Fibroblast of pulmonary artery (primary cell): ENCODE results near the gene PPM1F.

Experiments
- DNase-seq: peaks from one replicate; pipeline ENCODE4 v3.0.0-alpha.2; 2010; ENCODE audit warnings: low read depth
- H3K4me3 ChIP-seq: replicated peaks from 2 replicates; pipeline ENCODE4 v1.5.1; 2011; ENCODE audit warnings: low read depth, mild to moderate bottlenecking, control low read depth, low read length, moderate library complexity
- CTCF ChIP-seq: IDR thresholded peaks from 2 replicates; pipeline ENCODE4 v1.5.1; 2011; ENCODE audit warnings: mild to moderate bottlenecking, control low read depth, low read length, inconsistent platforms; ENCODE audit errors: missing control alignments

Gene PPM1F

DNA sequence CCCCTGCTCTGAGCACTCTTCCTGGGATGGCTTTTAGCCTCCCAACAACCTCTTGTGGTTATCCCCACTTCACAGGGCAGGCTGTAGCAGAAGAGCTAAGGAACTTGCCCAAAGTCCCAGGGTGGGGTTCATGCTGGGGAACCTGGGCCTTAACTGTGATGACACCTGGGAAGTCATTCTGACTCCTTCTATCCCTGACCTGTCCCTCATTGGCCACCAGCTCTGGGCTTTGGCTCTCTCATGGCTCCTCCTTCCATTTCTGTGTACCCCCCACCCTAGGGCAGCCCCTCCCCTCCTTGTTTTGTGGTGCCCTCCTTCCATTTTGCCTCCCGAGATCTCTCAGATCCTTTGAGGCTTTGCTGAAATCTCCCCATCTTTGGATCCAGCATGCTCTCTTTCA, 2.7 kb downstream of the PPM1F start:
- DNase-seq = no peak
- no peak for TF ChIP-seq CTCF
- no peak overlapping the region for H3K4me3 ChIP-seq

DNA sequence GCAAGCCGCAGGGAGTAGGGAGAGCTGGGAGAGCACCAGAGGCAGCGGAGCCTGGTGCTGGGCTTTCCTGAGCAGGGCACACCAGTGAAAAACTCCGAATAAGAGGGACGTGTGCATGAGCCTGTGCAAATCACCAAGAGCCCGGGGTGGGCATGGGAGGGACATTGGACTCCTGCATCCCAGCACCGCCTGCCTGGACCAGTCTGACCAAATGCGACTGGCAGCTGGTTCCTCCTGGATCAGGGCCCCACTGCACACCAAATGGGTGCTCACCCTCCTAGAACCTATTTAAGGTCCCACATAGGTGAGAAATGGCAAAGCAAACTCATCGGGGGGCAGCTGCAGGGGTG, 3.1 kb downstream of the PPM1F start:
- TF ChIP-seq CTCF = no peak
- DNase-seq = no peak
- H3K4me3 ChIP-seq = no peak overlapping the region

GRCh38 chr22:21948824-21949568, 3.7 kb downstream of the PPM1F start:
- peak; percentile 33 for DNase-seq
- TF ChIP-seq CTCF = no peak
- no peak overlapping the region for H3K4me3 ChIP-seq

GRCh38 chr22:21948390-21948789, 4.3 kb downstream of the PPM1F start:
- no peak for TF ChIP-seq CTCF
- no peak overlapping the region for H3K4me3 ChIP-seq
- DNase-seq = no peak

GRCh38 chr22:21947040-21948014, 5.3 kb downstream of the PPM1F start:
- no peak overlapping the region for H3K4me3 ChIP-seq
- peak; percentile 71 for TF ChIP-seq CTCF
- DNase-seq = peak; percentile 65

DNA sequence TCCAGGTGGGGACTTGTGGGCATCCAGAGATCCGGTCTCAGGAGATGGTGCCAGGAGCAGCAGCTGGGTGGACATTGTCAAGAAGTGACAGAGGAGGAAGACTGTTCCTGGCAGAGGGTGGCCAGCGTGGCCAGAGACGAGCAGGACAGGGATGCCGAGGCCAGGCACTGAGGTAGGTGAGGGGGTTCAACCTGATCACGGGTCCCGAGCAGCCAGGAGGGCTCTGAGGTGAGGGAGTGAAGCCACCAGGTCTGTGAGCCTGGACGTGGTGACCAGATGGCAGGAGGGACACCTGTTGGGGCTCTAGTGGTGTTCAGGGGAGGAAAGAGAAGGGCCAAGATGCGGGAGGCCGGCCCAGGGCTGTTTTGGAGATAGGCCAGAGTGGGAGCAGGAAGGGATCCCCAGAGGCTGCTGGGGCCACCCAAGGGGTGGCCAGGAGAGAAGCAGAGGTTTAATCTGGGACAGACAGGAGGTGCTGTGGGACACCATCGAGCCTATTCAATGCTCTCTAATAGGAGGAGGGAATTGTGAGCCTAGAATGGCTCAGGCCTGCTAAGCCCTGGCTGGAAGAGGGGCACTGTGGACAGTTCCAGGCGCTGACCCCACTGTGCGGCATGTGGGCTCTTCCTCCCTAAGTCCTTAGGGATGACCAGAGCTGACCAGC, 6.3 kb downstream of the PPM1F start:
- DNase-seq = no peak
- no peak overlapping the region for H3K4me3 ChIP-seq

More for the DNA sequence above, 6.3 kb downstream of the PPM1F start:
- TF ChIP-seq CTCF = no peak
